HepG2 (cell line): ENCODE data around the gene KIF2C. TPM values are rescaled to one million over a fixed set of nuclear protein-coding genes. Genes with fewer than 3 reads are reported as not detected.

ENCODE experiments used
- ARNT2 ChIP-seq: sonication (generic); formaldehyde crosslinking; IDR thresholded peaks from 2 replicates; pipeline ENCODE4 v1.8.0; 2022; ENCODE audit warnings: mild to moderate bottlenecking, low read depth, missing genetic modification reagents, moderate library complexity
- ATF7-NPFF ChIP-seq: sonication (generic); formaldehyde crosslinking; IDR thresholded peaks from 2 replicates; pipeline ENCODE4 v1.8.1; 2023; ENCODE audit warnings: mild to moderate bottlenecking, low read depth, missing genetic modification reagents, moderate library complexity
- GABPA ChIP-seq, 2 experiments: IDR thresholded peaks; 2 replicates each; pipeline ENCODE4 v1.6.1; 2011 to 2016; ENCODE audit warnings: low read depth in 2 of 2, low read length in 1 of 2, missing biosample characterization in 1 of 2, missing genetic modification characterization in 1 of 2
- HDAC6 ChIP-seq: fragments of 200-600 bp; sonication (generic); IDR thresholded peaks from 2 replicates; pipeline ENCODE4 v1.7.0; 2017; ENCODE audit warnings: mild to moderate bottlenecking, antibody characterized with exemption, low read length, low read depth
- HNF4G ChIP-seq, 2 experiments: sonication (generic) in 1 of 2; formaldehyde crosslinking in 1 of 2; IDR thresholded peaks; 2 replicates each; pipeline versions ENCODE4 v1.4.0 to v1.6.1; 2011 to 2020; ENCODE audit warnings: borderline replicate concordance in 2 of 2, low read depth in 2 of 2, mild to moderate bottlenecking in 2 of 2, low read length in 1 of 2, missing genetic modification reagents in 1 of 2, moderate library complexity in 1 of 2
- NR1H2 ChIP-seq: sonication (generic); formaldehyde crosslinking; IDR thresholded peaks from 2 replicates; pipeline ENCODE4 v1.8.1; 2022; ENCODE audit warnings: low read depth, missing genetic modification reagents, borderline replicate concordance
- RFX5 ChIP-seq: IDR thresholded peaks from 2 replicates; pipeline ENCODE4 v1.6.1; 2011; ENCODE audit warnings: low read depth, low read length, improper control_type of control experiment
- TP53 ChIP-seq: sonication (generic); formaldehyde crosslinking; conservative IDR thresholded peaks from 2 replicates; pipeline ENCODE4 v1.4.0; 2020; ENCODE audit warnings: missing genetic modification reagents
- ZFP1 ChIP-seq: IDR thresholded peaks from 2 replicates; pipeline ENCODE4 v1.6.1; 2016
- ZNF251 ChIP-seq: sonication (generic); formaldehyde crosslinking; IDR thresholded peaks from 2 replicates; pipeline ENCODE4 v1.9.0; 2021; ENCODE audit warnings: mild to moderate bottlenecking, missing genetic modification reagents
- ZNF253 ChIP-seq: sonication (generic); formaldehyde crosslinking; IDR thresholded peaks from 2 replicates; pipeline ENCODE4 v1.8.0; 2022; ENCODE audit warnings: mild to moderate bottlenecking, missing genetic modification reagents, borderline replicate concordance
- ZNF282 ChIP-seq: fragments of 450-650 bp; IDR thresholded peaks from 2 replicates; pipeline ENCODE4 v1.6.1; 2018; ENCODE audit not compliant: partially characterized antibody
- ZNF546 ChIP-seq: sonication (generic); formaldehyde crosslinking; conservative IDR thresholded peaks from 2 replicates; pipeline ENCODE4 v1.8.1; 2023; ENCODE audit warnings: mild to moderate bottlenecking, missing genetic modification reagents
- ZNF562 ChIP-seq: sonication (generic); formaldehyde crosslinking; IDR thresholded peaks from 2 replicates; pipeline ENCODE4 v1.8.0; 2022; ENCODE audit warnings: missing genetic modification reagents, borderline replicate concordance
- ZNF841 ChIP-seq: sonication (generic); formaldehyde crosslinking; IDR thresholded peaks from 2 replicates; pipeline ENCODE4 v1.8.1; 2023; ENCODE audit warnings: missing genetic modification reagents, borderline replicate concordance
- ZNF883 ChIP-seq: sonication (generic); formaldehyde crosslinking; IDR thresholded peaks from 2 replicates; pipeline ENCODE4 v1.5.1; 2020; ENCODE audit warnings: mild to moderate bottlenecking, missing genetic modification reagents; ENCODE audit errors: not compliant biosample characterization
- ZZZ3 ChIP-seq: sonication (generic); formaldehyde crosslinking; IDR thresholded peaks from 2 replicates; pipeline ENCODE4 v1.4.0; 2020; ENCODE audit warnings: missing genetic modification reagents, mild to moderate bottlenecking, borderline replicate concordance
- polyA plus RNA-seq, 8 experiments: library from polyadenylated mRNA; depleted of rRNA in 3 of 8; stranded (reverse) in 7 of 8; unstranded in 1 of 8; fragments of >200 nt; fragmentation: Illumina TruSeq in 4 of 8; extraction: Trizol in 4 of 8; gene quantifications; 2 replicates each; pipeline versions ENCODE4 v1.2.1 to v1.2.3, GENCODE V29; 2011 to 2016; ENCODE audit warnings: low read depth in 4 of 8, missing spikeins in 1 of 8, mixed read lengths in 1 of 8; ENCODE audit not compliant: insufficient read depth in 1 of 8
- total RNA-seq, 5 experiments: library from RNA; depleted of rRNA; stranded (reverse); fragments of >200 nt; fragmentation: Illumina TruSeq; extraction: Trizol; gene quantifications; 2 replicates each; pipeline ENCODE4 v1.2.3, GENCODE V29; 2016; ENCODE audit warnings: low read depth in 1 of 5
- TF ChIP-seq, protein P1 (sequence below): sonication (generic); formaldehyde crosslinking; IDR thresholded peaks from 2 replicates; pipeline ENCODE4 v1.4.0; 2020; ENCODE audit warnings: missing genetic modification reagents, borderline replicate concordance
- TF ChIP-seq, protein P2 (sequence below): IDR thresholded peaks from 2 replicates; pipeline ENCODE4 v1.4.0; 2020; ENCODE audit warnings: mild to moderate bottlenecking, missing genetic modification reagents
- TF ChIP-seq, protein P3 (sequence below): sonication (generic); formaldehyde crosslinking; IDR thresholded peaks from 2 replicates; pipeline ENCODE4 v1.5.1; 2020; ENCODE audit warnings: mild to moderate bottlenecking, missing genetic modification reagents, borderline replicate concordance
- TF ChIP-seq, protein P4 (sequence below): sonication (generic); formaldehyde crosslinking; IDR thresholded peaks from 2 replicates; pipeline ENCODE4 v1.8.1; 2023; ENCODE audit warnings: mild to moderate bottlenecking, missing genetic modification reagents, borderline replicate concordance

Gene KIF2C
- total and polyA plus RNA-seq, 2 of the 13 experiments (the other 11 are each of a cell fraction or from before 2014, with no cell fraction given): 29.7 to 53.7 TPM

DNA sequence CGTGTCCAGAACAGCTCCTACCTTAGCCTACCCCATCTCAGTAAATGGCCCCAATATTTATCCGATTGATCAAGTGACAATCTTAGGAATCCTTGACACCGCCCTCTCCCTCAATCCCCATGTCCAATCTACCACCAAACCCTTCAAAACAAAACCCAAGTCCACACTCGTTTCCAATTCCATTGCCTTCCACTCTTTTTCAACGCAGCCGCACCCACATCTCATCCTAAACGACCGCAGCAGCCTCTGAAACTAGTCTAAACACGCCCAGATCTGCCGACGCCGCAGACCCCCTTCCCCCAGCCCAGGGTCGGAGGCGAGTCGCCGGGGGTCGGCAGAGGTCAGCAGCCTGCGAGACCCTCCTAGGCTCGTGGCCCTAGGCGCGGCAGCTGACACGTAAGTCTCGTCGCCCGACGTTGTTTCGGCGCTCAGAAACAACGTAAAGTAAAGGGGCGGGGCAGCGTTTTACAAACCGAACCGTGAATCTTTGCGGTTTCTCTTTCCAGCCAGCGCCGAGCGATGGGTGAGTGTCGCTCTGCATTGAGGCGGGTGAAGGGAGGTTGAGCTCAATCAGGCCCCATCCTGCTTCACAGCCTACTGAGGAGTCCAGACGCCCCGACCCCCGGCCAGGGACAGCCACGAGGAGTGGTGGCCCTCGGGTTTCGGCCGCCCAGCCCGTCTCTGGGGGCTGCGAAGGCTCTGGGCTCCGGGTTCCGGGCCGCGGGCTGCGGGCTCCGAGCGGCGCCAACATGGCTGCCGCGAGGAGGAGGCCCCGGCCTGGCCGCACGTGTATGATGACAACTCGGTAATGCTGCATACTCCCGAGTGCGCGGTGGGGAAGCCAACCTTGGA lies 35.7 kb downstream of the KIF2C start, which contains the start of gene RPS8 (continued):
- TF ChIP-seq ZNF841 (CRISPR knock-in tag): 0 out of 2 replicates have a peak, but pooled peaks have one; percentile 66
- TF ChIP-seq ZNF883: peak; percentile 85
- no peak for TF ChIP-seq ATF7-NPFF (CRISPR knock-in tag)
- TF ChIP-seq ZZZ3: peak; percentile 86; the same call in 1 of the 2 replicates
- TF ChIP-seq ZNF282: no peak
- peak; percentile 42; the same call in 1 of the 2 replicates for TF ChIP-seq RFX5
- no peak for TF ChIP-seq HNF4G (IDR thresholded peaks at IDR 0.05; ENCODE audit: borderline replicate concordance, low read depth, low read length)
- TF ChIP-seq HNF4G (CRISPR knock-in tag; IDR thresholded peaks at IDR 0.05; ENCODE audit: borderline replicate concordance, low read depth): no peak
- TF ChIP-seq, protein P1, sequence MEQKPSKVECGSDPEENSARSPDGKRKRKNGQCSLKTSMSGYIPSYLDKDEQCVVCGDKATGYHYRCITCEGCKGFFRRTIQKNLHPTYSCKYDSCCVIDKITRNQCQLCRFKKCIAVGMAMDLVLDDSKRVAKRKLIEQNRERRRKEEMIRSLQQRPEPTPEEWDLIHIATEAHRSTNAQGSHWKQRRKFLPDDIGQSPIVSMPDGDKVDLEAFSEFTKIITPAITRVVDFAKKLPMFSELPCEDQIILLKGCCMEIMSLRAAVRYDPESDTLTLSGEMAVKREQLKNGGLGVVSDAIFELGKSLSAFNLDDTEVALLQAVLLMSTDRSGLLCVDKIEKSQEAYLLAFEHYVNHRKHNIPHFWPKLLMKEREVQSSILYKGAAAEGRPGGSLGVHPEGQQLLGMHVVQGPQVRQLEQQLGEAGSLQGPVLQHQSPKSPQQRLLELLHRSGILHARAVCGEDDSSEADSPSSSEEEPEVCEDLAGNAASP (CRISPR knock-in tag): peak; percentile 91
- TF ChIP-seq ZNF251: 0 out of 2 replicates have a peak, but pooled peaks have one; percentile 36
- peak; percentile 78; the same call in 1 of the 2 replicates for TF ChIP-seq ZNF253
- TF ChIP-seq ZNF562 (CRISPR knock-in tag): no peak
- 0 out of 2 replicates have a peak, but pooled peaks have one; percentile 31 for TF ChIP-seq NR1H2 (CRISPR knock-in tag)
- TF ChIP-seq GABPA (IDR thresholded peaks at IDR 0.05; ENCODE audit: low read depth, low read length): no peak
- peak; percentile 58; the same call in 1 of the 2 replicates for TF ChIP-seq GABPA (CRISPR knock-in tag; IDR thresholded peaks at IDR 0.05; ENCODE audit: low read depth)
- no peak for TF ChIP-seq ZNF546
- TF ChIP-seq TP53 (CRISPR knock-in tag): 0 out of 2 replicates have a peak, but pooled peaks have one; percentile 83
- TF ChIP-seq, protein P2, sequence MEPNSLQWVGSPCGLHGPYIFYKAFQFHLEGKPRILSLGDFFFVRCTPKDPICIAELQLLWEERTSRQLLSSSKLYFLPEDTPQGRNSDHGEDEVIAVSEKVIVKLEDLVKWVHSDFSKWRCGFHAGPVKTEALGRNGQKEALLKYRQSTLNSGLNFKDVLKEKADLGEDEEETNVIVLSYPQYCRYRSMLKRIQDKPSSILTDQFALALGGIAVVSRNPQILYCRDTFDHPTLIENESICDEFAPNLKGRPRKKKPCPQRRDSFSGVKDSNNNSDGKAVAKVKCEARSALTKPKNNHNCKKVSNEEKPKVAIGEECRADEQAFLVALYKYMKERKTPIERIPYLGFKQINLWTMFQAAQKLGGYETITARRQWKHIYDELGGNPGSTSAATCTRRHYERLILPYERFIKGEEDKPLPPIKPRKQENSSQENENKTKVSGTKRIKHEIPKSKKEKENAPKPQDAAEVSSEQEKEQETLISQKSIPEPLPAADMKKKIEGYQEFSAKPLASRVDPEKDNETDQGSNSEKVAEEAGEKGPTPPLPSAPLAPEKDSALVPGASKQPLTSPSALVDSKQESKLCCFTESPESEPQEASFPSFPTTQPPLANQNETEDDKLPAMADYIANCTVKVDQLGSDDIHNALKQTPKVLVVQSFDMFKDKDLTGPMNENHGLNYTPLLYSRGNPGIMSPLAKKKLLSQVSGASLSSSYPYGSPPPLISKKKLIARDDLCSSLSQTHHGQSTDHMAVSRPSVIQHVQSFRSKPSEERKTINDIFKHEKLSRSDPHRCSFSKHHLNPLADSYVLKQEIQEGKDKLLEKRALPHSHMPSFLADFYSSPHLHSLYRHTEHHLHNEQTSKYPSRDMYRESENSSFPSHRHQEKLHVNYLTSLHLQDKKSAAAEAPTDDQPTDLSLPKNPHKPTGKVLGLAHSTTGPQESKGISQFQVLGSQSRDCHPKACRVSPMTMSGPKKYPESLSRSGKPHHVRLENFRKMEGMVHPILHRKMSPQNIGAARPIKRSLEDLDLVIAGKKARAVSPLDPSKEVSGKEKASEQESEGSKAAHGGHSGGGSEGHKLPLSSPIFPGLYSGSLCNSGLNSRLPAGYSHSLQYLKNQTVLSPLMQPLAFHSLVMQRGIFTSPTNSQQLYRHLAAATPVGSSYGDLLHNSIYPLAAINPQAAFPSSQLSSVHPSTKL (CRISPR knock-in tag): peak; percentile 57
- TF ChIP-seq ZFP1: peak; percentile 33; the same call in 1 of the 2 replicates
- TF ChIP-seq ARNT2 (CRISPR knock-in tag): no peak
- TF ChIP-seq HDAC6: no peak
- TF ChIP-seq, protein P3, sequence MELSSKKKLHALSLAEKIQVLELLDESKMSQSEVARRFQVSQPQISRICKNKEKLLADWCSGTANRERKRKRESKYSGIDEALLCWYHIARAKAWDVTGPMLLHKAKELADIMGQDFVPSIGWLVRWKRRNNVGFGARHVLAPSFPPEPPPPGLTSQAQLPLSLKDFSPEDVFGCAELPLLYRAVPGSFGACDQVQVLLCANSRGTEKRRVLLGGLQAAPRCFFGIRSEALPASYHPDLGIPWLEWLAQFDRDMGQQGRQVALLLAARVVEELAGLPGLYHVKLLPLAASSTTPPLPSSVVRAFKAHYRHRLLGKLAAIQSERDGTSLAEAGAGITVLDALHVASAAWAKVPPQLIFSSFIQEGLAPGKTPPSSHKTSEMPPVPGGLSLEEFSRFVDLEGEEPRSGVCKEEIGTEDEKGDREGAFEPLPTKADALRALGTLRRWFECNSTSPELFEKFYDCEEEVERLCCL (CRISPR knock-in tag): peak; percentile 36; the same call in 1 of the 2 replicates
- TF ChIP-seq, protein P4, sequence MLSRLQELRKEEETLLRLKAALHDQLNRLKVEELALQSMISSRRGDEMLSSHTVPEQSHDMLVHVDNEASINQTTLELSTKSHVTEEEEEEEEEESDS: no peak; the same call in 1 of the 2 replicates
